Spleen (tissue), 11 donors: Measurements from ENCODE around the gene ELF4. TPM values are rescaled to one million over a fixed set of nuclear protein-coding genes. Genes with fewer than 3 reads are reported as not detected.

ENCODE experiments used
- DNase-seq: peaks from one replicate; pipeline ENCODE4 v3.0.0-alpha.2; 2020
- H3K27ac ChIP-seq, 8 donors: fragments of 200-600 bp; sonication (generic) in 7 of 8; 1 replicate in 4 of 8; 2 replicates in 4 of 8; pipeline versions ENCODE4 v1.5.0 to v1.8.0; 2016 to 2021; ENCODE audit warnings: inconsistent platforms in 4 of 8, mild to moderate bottlenecking in 4 of 8, moderate library complexity in 1 of 8
- H3K27me3 ChIP-seq, 7 donors: fragments of 200-600 bp; sonication (generic) in 6 of 7; replicated peaks in 1 of 7; 1 replicate in 4 of 7; 2 replicates in 3 of 7; pipeline versions ENCODE4 v1.5.0 to v1.8.0; 2016 to 2021; ENCODE audit warnings: inconsistent platforms in 3 of 7, mild to moderate bottlenecking in 1 of 7
- H3K36me3 ChIP-seq, 6 donors: fragments of 200-600 bp; sonication (generic) in 5 of 6; 1 replicate in 4 of 6; 2 replicates in 2 of 6; pipeline versions ENCODE4 v1.5.0 to v1.8.0; 2016 to 2021; ENCODE audit warnings: inconsistent platforms in 2 of 6
- H3K4me1 ChIP-seq, 6 donors: fragments of 200-600 bp; sonication (generic) in 5 of 6; 1 replicate in 3 of 6; 2 replicates in 3 of 6; pipeline versions ENCODE4 v1.5.0 to v1.8.0; 2016 to 2021; ENCODE audit warnings: inconsistent platforms in 3 of 6
- H3K4me3 ChIP-seq, 8 donors: fragments of 200-600 bp; sonication (generic) in 7 of 8; 1 replicate in 4 of 8; 2 replicates in 4 of 8; pipeline versions ENCODE4 v1.5.0 to v1.8.0; 2016 to 2021; ENCODE audit warnings: inconsistent platforms in 4 of 8, mild to moderate bottlenecking in 4 of 8, moderate library complexity in 2 of 8
- H3K9me3 ChIP-seq, 8 donors: fragments of 200-600 bp; sonication (generic) in 7 of 8; 1 replicate in 4 of 8; 2 replicates in 4 of 8; pipeline versions ENCODE4 v1.5.0 to v1.8.0; 2016 to 2021; ENCODE audit warnings: inconsistent platforms in 4 of 8
- POLR2A ChIP-seq, 3 donors: fragments of 450-650 bp; IDR thresholded peaks; one replicate each; pipeline ENCODE4 v1.5.1; 2017; ENCODE audit warnings: antibody characterized with exemption in 3 of 3, mild to moderate bottlenecking in 1 of 3
- POLR2AphosphoS5 ChIP-seq, 3 donors: sonication (generic); formaldehyde crosslinking; IDR thresholded peaks; one replicate each; pipeline ENCODE4 v1.5.1; 2017; ENCODE audit warnings: antibody characterized with exemption in 3 of 3
- WGBS, 5 donors: extraction: QIAGEN DNeasy Blood & Tissue Kit in 3 of 5; methylation state at CpG; one replicate each; pipeline versions ENCODE4 v1.1.5 to v1.1.7; 2013 to 2018; 5-methylcytosine and 5-hydroxymethylcytosine counted together
- intact Hi-C: fragments of 100-400 bp; cut with DNase I; formaldehyde crosslinking; loops from one replicate; pipeline ENCODE4 v1.15.0; 2023; ENCODE audit warnings: low total_unique reads
- polyA plus RNA-seq, 3 donors: library from polyadenylated mRNA; stranded (reverse); fragments of 200-250 nt; gene quantifications; one replicate each; pipeline ENCODE4 v1.2.1, GENCODE V29; 2013
- total RNA-seq, 7 donors: library from RNA; depleted of rRNA in 3 of 7; stranded (reverse); fragments of >200 nt in 3 of 7; fragmentation: NEBNext Ultra II Directional in 4 of 7; extraction: Animal tissue kit (Norgen Biotek cat#: 25700) in 4 of 7; gene quantifications; one replicate each; pipeline versions ENCODE4 v1.1.0 to v1.2.1, GENCODE V29; 2016 to 2021
- TF ChIP-seq, protein P1 (sequence below), 11 experiments: fragments of 200-600 bp in 7 of 11; fragments of 450-650 bp in 4 of 11; sonication (generic) in 4 of 11; IDR thresholded peaks in 8 of 11; conservative IDR thresholded peaks in 3 of 11; 1 replicate in 7 of 11; 2 replicates in 4 of 11; pipeline versions ENCODE4 v1.4.0 to v1.8.0; 2016 to 2021; ENCODE audit warnings: antibody characterized with exemption in 11 of 11, inconsistent platforms in 4 of 11, mild to moderate bottlenecking in 1 of 11
- donor health status: healthy with polysubstance abuse.
- donor health status: DM: no; HTN: no; CAD: no; lungs with moderate emphysema.
- donor health status: DM: no; HTN: no; CAD: no.
- donor health status: Bipolar disorder and iron deficiency.
- donor health status: healthy.
- donor health status: DM: no; HTN: no; CAD: no.
- donor health status: DM: yes; HTN: yes; CAD: no.

Gene ELF4
- total and polyA plus RNA-seq, 10 donors = 6.4 to 35.3 (median 30.4) TPM

DNA sequence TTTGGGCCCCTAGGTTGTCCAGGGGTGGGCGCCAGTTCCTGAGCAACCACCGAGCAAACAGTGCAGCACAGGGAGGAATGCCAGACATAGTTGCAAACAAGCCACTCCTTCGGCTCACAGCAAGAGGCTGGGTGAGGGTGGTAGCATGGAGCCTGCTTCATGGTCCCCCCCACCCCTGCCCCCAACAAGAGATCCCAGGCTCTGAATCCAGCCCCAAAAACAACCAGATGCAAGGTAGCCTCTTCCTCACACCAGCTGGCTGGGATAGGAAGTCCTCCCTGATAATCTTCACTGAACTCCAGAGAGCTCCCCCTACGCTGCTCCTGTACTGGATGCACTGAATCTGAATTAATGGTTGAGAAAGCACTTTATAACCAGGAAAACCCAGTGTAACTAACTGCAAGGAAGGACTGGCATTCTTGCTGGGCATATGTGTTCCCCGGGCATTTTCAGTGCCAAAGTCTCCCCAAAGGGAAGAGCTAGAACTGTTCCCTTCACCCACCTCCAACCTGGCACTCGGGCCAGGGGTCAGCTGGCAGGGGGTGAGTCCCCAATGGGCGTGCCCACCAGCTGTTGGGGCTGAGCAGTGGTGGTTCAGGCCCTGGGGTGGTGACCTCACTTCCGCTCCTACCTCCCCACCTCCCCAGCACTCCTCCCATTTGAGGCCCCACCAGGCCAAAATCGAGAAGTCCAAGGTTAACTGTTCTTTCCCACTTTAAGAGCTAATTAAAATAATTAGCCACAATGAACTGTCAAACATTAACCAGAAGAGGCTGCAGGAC, 1.5 kb downstream of the ELF4 start:
- Histone ChIP-seq H3K4me1 (peaks cover 0 to 64% (median 38%) of the 10 kb centered on the region in 6 donors), H3K36me3 (no peaks in the 10 kb centered on the region), H3K4me3 (peak overlapping the region; percentile 49 to 78 (median 56)), H3K9me3 (no peaks in the 10 kb centered on the region), H3K27ac (peak overlapping the region; percentile 19 to 96 (median 92)), H3K27me3 (no peaks in the 10 kb centered on the region)
- DNase-seq = peak; percentile 90
- intact Hi-C loops = no loop called here
- 10 to 57% (median 20%) methylated on average over 1 to 9 of the region's 9 CpGs for WGBS, 5 donors
- no peak for TF ChIP-seq POLR2AphosphoS5 (IDR thresholded peaks at IDR 0.05)
- TF ChIP-seq POLR2A (IDR thresholded peaks at IDR 0.05) = no peak
- TF ChIP-seq, protein P1, sequence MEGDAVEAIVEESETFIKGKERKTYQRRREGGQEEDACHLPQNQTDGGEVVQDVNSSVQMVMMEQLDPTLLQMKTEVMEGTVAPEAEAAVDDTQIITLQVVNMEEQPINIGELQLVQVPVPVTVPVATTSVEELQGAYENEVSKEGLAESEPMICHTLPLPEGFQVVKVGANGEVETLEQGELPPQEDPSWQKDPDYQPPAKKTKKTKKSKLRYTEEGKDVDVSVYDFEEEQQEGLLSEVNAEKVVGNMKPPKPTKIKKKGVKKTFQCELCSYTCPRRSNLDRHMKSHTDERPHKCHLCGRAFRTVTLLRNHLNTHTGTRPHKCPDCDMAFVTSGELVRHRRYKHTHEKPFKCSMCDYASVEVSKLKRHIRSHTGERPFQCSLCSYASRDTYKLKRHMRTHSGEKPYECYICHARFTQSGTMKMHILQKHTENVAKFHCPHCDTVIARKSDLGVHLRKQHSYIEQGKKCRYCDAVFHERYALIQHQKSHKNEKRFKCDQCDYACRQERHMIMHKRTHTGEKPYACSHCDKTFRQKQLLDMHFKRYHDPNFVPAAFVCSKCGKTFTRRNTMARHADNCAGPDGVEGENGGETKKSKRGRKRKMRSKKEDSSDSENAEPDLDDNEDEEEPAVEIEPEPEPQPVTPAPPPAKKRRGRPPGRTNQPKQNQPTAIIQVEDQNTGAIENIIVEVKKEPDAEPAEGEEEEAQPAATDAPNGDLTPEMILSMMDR (IDR thresholded peaks at IDR 0.05 in 8 of 11, conservative IDR thresholded peaks at IDR 0.05 in 3 of 11) = no peak

DNA sequence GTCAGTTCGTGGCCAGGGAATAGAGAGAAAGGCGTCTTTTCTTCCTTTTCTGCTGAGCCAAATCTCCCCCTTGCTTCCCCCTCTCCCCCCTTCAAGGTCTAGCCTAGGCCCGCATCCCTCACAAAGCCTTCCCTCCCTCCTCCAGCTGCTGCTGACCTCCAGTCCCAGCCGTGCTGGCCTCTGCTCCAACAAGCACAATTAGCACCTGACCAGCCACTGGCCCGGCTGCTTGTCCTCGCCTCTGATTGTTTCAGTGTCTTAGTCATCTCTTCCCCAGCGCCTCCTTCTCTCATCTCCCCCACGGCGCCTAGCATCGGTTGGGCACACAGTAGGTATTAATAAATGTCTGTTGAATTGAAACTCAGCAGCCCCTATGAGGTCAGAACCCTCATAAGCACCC, 4.2 kb downstream of the ELF4 start:
- Histone ChIP-seq H3K4me3 (no peak overlapping the region), H3K27ac (peak overlapping the region in 2 of 8 donors; percentile 30 to 33), H3K4me1 (peaks cover 0 to 80% (median 44%) of the 10 kb centered on the region in 6 donors), H3K9me3 (no peaks in the 10 kb centered on the region), H3K36me3 (peaks cover 0 to 6% (median 0%) of the 10 kb centered on the region in 6 donors), H3K27me3 (no peaks in the 10 kb centered on the region)
- TF ChIP-seq POLR2A (IDR thresholded peaks at IDR 0.05) (no peak), POLR2AphosphoS5 (IDR thresholded peaks at IDR 0.05) (no peak)
- TF ChIP-seq, protein P1 (IDR thresholded peaks at IDR 0.05 in 8 of 11, conservative IDR thresholded peaks at IDR 0.05 in 3 of 11) = no peak
- DNase-seq = no peak
- intact Hi-C loops = no loop called here
- WGBS, 5 donors = 47 to 63% (median 56%) methylated on average over 9 to 10 of the region's 10 CpGs

DNA sequence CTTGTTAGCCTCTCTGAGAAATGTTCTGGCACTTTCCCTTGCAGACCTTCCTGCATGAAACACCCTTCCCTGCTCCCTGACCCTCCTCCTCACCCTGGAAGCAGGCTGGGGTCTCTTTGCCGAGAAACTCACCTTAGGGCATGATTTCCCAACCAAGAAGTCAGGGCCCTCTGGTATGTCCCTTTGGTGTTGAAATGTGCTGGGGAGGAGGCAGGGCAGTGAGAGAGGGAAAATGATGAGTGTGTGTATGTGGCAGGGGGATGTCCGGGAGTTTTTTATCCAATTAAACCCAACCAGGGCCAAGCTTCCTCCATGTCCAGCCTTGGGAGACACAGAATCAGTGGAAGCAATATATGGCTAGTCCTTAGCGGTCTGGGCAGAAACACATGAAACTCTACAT, 5.1 kb downstream of the ELF4 start:
- Histone ChIP-seq H3K36me3 (peaks cover 0 to 6% (median 0%) of the 10 kb centered on the region in 6 donors), H3K9me3 (no peaks in the 10 kb centered on the region), H3K4me1 (peaks cover 0 to 88% (median 46%) of the 10 kb centered on the region in 6 donors), H3K4me3 (no peak overlapping the region), H3K27me3 (no peaks in the 10 kb centered on the region), H3K27ac (peak overlapping the region in 2 of 8 donors; percentile 33 to 42)
- TF ChIP-seq POLR2A (IDR thresholded peaks at IDR 0.05) (no peak), POLR2AphosphoS5 (IDR thresholded peaks at IDR 0.05) (no peak)
- TF ChIP-seq, protein P1 (IDR thresholded peaks at IDR 0.05 in 8 of 11, conservative IDR thresholded peaks at IDR 0.05 in 3 of 11) = no peak
- no peak for DNase-seq
- intact Hi-C loops = no loop called here
- 52 to 80% (median 69%) methylated on average over 2 to 3 of the region's 3 CpGs for WGBS, 5 donors

DNA sequence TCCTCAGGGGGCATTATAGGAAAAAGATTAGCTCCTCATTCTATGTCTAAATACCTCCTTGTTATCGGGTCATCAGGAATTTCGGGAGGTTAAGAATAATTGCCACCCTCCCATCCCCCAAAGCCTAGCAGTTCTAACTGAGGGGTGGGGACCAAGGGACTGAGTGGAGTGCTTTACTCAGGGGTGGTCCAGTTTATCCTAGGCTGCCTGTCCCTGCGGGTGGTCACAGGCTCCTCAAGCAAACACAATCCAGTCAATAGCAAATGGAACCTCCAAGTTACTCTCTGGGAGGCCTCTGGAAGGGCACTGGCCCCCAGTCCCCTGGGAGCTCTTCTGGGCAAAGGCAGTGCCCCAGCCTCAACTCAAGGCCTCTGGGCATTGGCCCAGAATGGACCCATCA, 6.7 kb downstream of the ELF4 start:
- intact Hi-C loops = no loop called here
- peaks cover 0 to 95% (median 51%) of the 10 kb centered on the region in 6 donors for H3K4me1 ChIP-seq
- H3K27me3 ChIP-seq = no peaks in the 10 kb centered on the region
- WGBS, 5 donors = 83 to 86% (median 85%) methylated on average over 3 of the region's 3 CpGs; no CpG with 5 or more reads in 1 of the 5 donors
- no peaks in the 10 kb centered on the region for H3K9me3 ChIP-seq
- no peak overlapping the region for H3K4me3 ChIP-seq
- TF ChIP-seq POLR2A (IDR thresholded peaks at IDR 0.05) (no peak), POLR2AphosphoS5 (IDR thresholded peaks at IDR 0.05) (no peak)
- TF ChIP-seq, protein P1 (IDR thresholded peaks at IDR 0.05 in 8 of 11, conservative IDR thresholded peaks at IDR 0.05 in 3 of 11) = no peak
- H3K36me3 ChIP-seq = peaks cover 0 to 6% (median 0%) of the 10 kb centered on the region in 6 donors
- DNase-seq = no peak
- H3K27ac ChIP-seq = no peak overlapping the region
